DND-41 (cell line): Measurements from ENCODE around the gene HGS.

ENCODE experiments used
- EZH2 ChIP-seq: IDR thresholded peaks from 3 replicates; pipeline ENCODE4 v1.6.1; 2012; ENCODE audit warnings: borderline replicate concordance, low read depth, mild to moderate bottlenecking, moderate library complexity, low read length, inconsistent platforms; ENCODE audit not compliant: severe bottlenecking
- TF ChIP-seq, protein P1 (sequence below): IDR thresholded peaks from 2 replicates; pipeline ENCODE4 v1.5.1; 2012; ENCODE audit warnings: borderline replicate concordance, low read length, moderate library complexity, mild to moderate bottlenecking; ENCODE audit not compliant: poor library complexity, severe bottlenecking; ENCODE audit errors: extremely low read depth

DNA sequence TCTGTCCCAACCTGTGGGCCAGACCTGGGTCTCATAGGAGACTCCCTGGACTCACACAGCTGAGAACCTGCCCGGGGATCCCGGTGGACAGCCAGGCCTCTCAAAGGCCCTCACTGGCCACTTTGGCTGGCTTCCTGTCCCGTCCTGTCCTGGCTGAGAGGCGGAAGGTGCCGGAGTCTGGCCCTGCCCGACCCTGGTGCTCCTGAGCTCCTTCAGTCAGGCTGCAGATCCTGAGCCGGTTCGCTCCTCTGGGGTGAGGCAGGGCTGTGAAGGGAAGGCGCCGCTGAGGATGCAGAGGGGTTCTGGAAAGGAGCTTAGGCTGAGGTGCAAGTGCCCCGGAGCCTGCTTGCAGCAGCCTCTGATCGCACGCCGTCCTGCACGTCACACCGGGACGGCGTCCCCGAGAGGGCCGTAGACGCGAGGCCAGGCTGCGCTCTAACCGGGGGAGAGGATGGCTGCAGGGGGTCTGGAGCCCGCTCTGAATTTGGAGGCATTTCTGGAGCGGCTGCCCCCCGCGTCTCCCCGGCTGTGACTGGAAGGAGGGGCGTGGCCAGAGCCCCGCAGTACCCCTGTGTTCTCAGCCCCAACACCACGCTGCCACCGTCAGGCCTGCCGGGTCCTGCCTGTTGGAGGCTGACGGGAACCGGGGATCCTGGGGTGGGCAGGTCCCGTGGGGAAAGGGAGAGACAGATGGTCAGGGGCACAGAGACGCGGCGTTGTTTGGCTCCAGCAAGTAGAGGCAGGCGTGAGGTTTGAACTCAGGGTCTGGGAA is 4.1 kb downstream of the HGS start:
- TF ChIP-seq, protein P1, sequence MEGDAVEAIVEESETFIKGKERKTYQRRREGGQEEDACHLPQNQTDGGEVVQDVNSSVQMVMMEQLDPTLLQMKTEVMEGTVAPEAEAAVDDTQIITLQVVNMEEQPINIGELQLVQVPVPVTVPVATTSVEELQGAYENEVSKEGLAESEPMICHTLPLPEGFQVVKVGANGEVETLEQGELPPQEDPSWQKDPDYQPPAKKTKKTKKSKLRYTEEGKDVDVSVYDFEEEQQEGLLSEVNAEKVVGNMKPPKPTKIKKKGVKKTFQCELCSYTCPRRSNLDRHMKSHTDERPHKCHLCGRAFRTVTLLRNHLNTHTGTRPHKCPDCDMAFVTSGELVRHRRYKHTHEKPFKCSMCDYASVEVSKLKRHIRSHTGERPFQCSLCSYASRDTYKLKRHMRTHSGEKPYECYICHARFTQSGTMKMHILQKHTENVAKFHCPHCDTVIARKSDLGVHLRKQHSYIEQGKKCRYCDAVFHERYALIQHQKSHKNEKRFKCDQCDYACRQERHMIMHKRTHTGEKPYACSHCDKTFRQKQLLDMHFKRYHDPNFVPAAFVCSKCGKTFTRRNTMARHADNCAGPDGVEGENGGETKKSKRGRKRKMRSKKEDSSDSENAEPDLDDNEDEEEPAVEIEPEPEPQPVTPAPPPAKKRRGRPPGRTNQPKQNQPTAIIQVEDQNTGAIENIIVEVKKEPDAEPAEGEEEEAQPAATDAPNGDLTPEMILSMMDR: no peak
- TF ChIP-seq EZH2: no peak
